Epidermal melanocyte (primary cell): ENCODE data around the gene IQSEC1.

Experiments
- DNase-seq: peaks from one replicate; pipeline ENCODE4 v3.0.0; 2011; ENCODE audit warnings: low spot score; ENCODE audit not compliant: insufficient read length

Gene IQSEC1

GRCh38 chr3:12970684-12971083 lies 102.5 kb downstream of the IQSEC1 start:
- DNase-seq: no peak

DNA sequence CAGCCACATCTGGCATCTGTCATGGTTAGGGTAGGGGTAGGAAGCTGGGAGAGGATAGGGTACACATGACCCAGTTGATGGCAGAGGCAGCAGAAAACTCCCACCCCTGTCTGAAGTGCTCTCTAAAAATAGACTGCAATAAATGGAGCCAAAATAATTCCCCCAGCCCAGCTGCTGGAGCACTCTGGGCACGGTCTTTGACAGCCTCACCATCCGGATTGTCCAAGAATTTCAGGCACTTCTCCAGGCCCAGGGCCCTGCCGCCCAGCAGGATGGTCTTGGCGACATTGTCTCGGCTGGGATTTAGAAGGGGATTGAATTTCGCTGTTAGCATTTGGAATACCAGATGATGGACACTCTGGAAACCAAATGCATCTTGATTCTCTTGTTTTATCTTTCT lies 103.7 kb downstream of the IQSEC1 start:
- no peak for DNase-seq

DNA sequence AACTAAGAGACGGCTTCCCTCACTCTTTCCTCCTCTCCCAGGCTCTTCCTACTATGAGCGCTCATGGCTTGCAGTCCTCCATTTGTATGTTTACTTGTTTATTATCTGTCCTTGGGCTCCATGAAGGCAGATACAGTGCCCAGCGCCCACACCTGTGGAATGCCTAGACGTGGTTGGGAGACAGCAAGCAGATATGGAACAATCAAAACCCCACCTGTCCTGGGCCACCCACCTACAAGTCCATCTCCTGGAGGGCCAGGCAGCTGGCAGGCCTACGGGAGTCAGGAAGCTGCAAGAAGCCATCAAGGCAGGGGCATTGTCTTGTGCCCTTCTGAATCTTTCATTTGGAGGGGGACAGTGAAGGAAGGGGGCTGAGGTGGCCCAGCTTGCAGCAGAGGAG lies 104.7 kb downstream of the IQSEC1 start:
- no peak for DNase-seq

DNA sequence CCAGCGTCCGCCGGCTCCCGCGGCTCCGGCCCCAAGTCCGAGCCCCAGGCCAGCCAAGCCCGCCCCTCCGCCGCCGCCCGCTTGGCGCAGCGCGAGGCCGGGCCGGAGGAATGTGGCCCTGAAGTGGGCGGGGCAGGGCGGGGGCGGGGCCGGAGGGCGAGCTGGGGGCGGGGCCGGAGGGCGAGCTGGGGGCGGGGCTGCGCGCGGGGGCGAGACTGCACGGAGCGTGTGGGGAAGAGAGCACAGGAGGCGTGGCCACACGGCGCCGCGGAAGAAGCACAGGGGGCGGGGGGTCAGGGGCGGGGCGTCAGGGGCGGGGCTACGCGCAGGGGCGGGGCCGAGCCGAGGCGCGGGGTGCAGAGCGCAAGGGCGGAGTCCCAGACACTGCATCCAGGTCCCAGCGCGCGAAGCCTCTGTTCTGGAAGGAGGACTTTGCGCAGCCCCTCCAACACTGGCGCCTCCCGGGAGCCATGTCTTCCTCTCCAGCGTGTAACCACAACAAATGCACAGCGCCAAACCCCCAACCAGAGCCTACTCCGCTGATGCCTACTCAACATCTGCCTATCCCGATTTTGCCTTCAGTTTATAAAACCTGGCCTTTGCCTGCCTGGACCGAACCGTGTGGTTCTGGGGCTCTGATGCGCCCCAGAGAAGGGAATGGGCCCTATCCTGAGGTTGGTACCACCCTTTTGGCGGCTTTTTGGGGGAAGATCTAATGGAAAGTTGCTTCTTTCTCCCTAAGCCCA lies 105.5 kb downstream of the IQSEC1 start:
- peak; percentile 99 for DNase-seq

GRCh38 chr3:12966847-12967605 lies 106.2 kb downstream of the IQSEC1 start:
- DNase-seq: no peak

DNA sequence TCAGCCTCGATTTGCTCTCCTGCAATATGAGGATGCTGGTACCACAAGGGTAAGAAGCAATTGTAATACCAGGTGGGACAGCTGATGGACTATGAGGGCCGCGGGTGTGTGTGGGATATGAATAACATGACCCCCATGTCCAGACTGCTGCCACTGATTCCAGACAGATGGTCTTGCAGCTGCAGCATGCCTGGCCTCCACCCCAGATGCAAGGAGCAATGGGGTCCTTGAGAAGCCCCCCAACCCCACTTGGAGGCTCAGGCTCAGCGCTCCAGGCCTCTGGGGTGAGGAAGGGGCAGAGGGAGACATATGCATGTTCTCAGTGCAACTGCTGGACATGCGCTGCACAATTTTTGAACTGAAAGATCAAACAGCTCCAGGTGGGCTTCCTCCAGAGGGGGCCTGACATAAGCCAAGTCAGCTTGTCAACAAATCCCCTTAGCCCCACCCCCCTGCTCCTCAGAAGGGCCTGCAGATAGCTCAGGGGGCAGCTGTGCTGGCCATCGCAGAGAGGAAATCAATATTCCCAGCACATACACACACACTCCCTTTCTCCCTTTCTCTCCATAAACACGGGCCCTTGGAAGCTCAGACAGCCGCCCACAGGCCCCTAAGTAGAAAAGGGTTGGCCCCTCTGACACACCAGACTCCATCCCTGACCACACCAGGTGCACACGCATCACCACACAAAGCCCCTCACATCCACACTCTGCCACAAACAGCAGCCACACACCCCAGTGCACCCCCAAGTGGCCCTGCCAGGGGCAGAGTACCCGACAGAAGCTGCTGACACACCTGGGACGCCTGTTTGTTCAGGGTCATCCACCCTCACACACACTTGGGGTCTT lies 107.0 kb downstream of the IQSEC1 start:
- no peak for DNase-seq

DNA sequence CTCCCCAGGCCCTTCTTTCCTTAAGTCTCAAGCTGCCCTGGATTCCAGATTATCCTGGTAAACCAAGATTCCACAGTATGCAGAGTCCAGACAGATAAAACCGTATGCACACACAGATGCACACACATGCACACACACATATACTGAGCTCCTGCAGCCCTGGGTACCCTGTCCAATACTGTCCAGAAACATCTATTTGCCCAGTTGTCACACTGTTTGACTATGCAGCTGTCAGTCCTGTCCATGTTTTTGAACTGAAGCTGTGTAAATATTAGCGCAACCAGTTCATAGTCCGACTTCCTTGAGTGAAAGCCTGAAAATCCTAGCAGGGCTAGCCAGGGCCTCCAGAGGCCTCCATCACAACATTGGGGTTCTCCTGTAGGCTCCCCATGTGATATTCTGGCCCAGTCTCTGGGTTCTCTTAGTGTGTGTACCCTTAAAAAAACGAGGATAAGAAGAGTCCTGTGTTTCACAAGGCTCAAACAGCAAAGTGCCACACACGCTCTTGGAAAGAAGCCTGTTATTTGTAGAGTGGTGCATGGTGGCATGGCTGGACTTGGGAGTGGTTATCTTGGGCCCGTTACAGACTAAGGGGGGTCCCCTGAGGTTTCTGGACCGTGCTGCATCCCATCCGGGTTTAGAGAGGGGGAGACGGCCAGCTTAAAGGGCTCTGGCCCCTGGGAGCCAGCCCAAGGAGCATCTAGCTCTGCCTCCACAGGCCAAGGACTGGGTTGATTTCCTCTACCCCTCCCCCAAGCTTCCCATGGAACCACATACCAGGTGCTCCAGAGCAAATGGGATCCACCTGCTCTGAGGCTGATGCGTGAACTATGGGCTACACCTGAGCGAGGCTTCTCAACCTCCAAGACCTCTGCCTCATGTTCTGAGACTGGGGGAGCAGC lies 108.3 kb downstream of the IQSEC1 start:
- no peak for DNase-seq

- no peak for DNase-seq
Measured at GRCh38 chr3:12963922-12964701, 109.1 kb downstream of the IQSEC1 start.

GRCh38 chr3:12963231-12963896 lies 109.9 kb downstream of the IQSEC1 start:
- DNase-seq: no peak

GRCh38 chr3:12962292-12962691 lies 110.9 kb downstream of the IQSEC1 start:
- DNase-seq: no peak

- no peak for DNase-seq
Measured at GRCh38 chr3:12961697-12962036, 111.6 kb downstream of the IQSEC1 start.

DNA sequence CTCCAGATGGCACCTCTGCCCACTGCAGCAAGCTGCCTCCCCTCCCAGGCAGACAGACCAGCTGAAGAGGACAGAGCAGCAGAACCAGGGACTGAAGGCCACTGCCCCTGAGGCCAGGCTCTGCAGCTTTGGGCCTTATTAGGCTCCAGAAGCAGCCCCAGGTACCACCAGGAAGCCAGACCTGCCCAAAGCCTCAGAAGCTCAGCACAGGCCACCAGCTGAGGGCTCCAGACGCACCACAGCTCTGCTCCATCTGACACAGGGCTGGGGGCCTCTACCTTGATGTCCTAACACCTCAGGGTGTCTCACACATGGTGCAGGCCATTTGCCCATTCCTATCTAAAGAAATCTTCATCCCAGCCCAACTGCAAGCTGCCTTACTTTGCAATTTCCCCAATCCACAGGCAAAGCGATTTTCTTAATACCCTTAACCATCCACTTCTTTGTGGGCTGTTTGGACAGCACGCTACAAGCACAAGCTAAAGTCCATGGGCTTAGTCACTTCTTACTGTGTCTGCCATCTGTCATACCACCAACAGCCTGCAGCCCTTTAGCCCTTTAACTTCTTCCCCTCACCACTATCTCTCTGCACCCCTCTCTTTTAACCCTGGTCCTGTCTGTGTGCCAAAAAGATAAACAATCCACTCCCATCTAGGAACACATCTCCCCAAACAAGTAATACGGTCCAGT lies 112.1 kb downstream of the IQSEC1 start:
- DNase-seq: no peak

DNA sequence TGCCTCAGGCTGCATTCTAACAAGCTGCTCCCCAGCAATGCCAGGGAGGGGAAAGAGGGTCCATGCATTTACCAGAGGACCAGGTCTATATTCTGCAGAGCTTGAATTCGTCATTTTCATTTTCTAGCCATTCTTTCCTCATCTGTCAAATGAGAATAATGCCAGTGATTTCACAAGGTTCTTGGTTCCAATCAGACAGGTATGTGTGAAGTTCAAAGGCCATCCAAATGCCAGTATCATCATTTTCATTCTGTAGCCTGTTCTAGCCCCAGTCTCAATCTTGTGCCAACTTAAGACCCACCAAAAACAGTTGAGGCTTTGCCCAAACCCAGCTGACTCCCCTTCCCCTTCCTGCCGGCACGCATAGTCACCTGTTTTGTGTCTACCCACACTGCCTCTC lies 112.7 kb downstream of the IQSEC1 start:
- DNase-seq: no peak

DNA sequence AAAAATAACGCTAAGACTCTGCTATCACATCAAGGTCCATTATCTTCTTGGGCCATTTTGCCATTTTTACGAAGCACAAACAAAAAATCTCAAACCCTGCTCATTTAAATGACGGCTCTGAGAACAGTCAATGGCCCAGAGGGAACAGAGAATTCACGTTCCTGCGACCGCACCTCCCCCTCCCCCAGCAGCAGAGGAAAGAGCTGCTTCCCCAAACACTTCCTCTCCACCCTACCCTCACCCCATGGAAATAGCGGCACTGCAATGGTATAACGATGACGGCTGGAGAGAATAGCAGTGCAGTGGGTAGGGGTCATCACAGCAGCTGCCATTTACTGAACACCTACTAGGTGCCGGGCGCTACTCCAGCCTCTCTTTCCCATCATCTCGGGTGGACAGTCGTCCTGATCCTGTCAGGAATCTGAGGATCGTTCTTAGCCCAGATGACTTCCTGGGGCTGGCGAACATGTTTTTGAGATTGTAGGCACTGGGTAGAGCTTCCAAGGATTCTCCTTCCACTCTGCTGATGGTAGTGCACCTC lies 113.3 kb downstream of the IQSEC1 start:
- DNase-seq: no peak

DNA sequence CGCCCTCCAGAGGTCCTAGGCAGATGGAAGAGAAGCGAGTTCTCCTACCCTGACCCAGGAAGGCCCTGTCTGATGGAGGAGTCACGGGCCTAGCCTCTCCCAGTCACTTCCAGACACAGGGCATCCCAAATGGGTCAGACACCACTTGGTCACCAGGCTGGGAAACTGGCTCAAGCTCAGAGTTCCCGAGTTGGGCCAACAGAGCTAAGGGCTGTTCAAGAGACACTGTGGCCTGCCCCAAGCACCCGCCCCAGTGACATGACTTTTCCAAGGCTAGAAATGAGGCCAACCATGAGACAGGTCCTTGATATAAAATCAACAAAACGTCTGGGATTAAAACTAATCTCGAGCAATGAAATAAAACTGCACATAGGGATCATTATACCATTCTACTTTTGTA lies 113.8 kb downstream of the IQSEC1 start:
- DNase-seq: no peak

DNA sequence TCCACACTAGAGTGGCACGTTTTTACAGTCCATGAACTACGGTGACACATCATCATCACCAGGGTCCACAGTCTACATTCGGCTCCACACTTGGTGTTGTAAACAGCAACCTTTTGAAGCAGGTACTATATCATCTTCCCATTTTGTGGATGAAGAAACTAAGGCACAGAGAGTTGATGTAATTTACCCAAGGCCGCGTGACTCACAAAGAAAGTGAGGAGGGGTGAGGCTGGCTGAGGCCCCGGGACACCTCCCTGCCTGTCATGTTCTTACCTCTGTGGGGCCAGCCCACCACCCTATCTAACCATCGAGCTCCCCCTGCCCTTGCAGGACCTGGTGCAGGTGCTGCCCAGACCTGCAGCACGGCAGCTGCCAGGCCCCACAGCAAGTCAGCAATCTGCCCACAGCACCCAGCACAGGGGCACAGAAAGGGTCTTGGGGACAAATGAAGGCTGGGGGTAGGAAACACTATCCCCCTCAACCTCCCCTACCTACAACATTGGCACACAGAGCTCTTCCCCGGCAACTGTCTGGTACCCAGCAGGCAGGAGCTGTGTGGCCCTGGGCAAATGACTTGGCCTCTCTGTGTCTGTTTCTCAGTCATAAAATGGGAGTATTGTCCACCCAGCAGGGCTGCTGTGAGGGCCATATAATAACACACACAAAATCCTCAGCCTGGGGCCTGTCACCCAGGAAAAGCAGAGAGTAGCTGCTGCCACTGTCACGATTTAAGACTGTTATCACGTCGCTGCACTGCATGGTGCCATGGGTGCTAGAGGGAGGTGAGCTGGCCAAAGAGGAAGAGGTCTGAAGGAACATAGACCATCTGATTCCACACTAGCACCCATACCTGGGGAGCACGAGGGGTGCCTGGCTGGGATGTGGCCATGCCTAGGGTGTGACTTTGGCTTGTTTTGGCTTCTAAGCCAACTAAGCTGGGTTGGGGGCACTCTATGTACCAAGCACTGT lies 115.1 kb downstream of the IQSEC1 start:
- DNase-seq: no peak

DNA sequence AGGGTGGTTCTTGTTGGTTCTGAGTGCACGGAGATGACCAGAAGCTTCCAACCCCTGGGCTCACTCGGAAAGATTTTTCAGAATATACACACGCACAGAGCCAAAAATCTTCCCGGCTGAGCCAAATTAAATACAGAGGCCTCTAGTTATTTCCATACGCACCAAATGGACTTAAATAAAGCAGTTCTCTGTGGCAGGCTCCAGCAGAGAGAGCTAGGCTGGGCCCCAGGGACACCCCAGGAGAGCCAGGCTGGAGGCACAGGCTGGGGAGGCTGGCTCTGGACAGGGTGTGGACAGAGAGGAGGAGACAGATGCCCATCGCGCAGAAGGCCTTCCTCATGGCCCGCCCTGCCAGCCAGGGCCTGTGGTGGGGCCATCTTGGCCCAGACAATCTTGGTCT lies 115.9 kb downstream of the IQSEC1 start:
- DNase-seq: no peak

- DNase-seq: no peak
Measured at GRCh38 chr3:12956316-12956660, 116.9 kb downstream of the IQSEC1 start.
